Camera-type eye (tissue), 1 donor: ENCODE results near the gene TCEANC. TPM values are rescaled to one million over a fixed set of nuclear protein-coding genes. Genes with fewer than 3 reads are reported as not detected.

Source experiments
- total RNA-seq: library from RNA; depleted of rRNA; stranded (reverse); fragments of >200 nt; gene quantifications from one replicate; pipeline ENCODE4 v1.2.3, GENCODE V29; 2014

TCEANC gene, protein sequence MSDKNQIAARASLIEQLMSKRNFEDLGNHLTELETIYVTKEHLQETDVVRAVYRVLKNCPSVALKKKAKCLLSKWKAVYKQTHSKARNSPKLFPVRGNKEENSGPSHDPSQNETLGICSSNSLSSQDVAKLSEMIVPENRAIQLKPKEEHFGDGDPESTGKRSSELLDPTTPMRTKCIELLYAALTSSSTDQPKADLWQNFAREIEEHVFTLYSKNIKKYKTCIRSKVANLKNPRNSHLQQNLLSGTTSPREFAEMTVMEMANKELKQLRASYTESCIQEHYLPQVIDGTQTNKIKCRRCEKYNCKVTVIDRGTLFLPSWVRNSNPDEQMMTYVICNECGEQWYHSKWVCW
- total RNA-seq = 10.4 TPM

DNA sequence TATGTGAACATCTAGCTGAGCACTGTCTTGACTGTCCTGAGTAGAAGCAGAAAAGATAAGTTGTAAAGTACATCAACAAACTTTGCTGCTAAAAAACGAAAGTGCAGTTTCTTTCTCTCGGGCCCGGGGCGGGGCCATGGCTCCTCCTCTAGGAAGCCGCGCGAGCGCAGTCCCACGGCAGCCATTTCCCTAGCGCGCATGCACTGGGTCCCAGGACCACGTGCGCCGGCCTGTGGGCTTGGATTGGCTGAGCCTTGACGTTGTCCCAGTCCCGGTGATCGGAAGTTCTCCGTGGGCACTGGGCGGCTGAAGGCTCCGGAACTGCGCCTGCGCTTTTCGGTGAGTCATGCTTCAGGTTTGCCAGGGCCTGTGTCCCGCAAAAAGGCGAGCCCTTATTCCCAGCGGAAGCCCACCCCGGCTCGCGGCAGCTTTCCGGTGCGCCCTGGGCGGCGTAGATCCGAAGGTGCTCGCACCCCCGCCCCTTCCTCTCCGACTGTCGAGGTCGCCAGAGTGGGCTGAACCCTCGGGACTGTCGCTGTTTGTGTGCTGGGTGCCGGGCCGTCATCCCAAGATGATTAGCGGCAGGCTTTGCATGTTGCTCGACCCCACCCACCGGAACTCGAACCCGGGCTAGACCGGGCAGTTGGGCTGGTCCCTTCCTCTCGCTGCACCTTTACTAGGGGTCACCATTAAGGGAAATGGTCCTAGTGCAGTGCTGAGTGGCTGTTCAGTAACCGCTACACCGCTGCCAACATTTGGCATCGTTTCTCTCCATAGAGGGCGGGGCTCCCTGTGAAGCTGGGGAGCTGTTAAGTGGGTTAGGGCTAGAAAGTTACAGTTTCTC, at the start of gene TCEANC:
Gene TCEANC (plus strand): TSS at position 292 of the 844 bp plus-strand sequence. CDS start 9,368 bp downstream, outside the sequence.

DNA sequence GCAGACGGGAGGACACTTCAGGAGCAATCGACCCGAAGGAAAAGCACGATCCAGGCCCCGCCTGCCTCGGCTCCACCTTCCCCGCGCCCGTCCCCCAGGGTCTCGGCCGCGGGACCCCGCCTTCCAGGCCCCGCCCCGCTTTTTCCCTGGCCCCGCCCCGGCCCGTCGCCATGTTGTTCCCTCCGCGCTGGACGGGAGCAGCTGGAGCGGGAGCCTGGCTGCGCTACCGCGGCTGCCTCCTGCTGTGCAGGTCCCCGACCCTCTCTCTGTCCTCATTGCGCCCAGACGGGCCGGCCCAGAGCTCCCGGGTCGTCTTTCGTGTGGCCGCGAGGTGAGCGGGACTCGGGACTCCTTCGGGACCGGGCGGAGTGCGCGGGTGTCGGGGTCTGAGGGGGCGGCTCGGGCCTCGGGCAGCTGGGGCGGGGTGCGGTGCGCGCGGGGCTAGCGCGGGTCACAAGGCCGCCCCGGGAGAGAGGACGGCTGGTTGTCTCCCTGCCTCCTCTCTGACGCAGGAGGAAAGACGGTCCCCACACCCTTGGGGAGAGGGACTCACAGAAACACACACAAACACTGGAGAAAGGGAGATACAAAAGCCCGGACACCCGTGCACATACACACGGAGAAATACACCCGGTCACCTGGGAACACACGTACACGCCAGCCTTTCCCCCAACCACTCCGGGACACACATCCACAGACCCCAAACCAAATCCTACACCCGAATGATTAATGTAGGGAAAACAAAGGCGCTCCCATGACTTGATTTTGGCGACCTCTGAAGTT, 36.2 kb downstream of the TCEANC start, which contains the start of gene RAB9A:
Gene RAB9A (plus strand): TSS at position 171 of the 783 bp plus-strand sequence. CDS start 19,619 bp downstream, outside the sequence.

Other genes starting within 250 kb of the TCEANC start
- gene EGFL6, start 83.5 kb upstream of the TCEANC start, total RNA-seq = 75.3 TPM
- 45.1 TPM for gene RAB9A, start 36.0 kb downstream of the TCEANC start, total RNA-seq
- 43.7 TPM for gene TRAPPC2, start 81.5 kb downstream of the TCEANC start, total RNA-seq
- 49.0 TPM for gene OFD1, start 81.6 kb downstream of the TCEANC start, total RNA-seq
- gene GPM6B, start 164.0 kb downstream of the TCEANC start, total RNA-seq = 321 TPM